ENCODE results near the gene MLF1.

GRCh38 chr3:158602227-158602626 is 31.2 kb downstream of the MLF1 start:
- TF ChIP-seq CTCF (IDR thresholded peaks at IDR 0.05) (no peak), POLR2A (IDR thresholded peaks at IDR 0.05) (no peak)
